ENCODE measurements around the gene RPL41. TPM values are rescaled to one million over a fixed set of nuclear protein-coding genes. Genes with fewer than 3 reads are reported as not detected.

RPL41 gene
- total RNA-seq, 1 experiment from 2014 or later, result 3,475 TPM

DNA sequence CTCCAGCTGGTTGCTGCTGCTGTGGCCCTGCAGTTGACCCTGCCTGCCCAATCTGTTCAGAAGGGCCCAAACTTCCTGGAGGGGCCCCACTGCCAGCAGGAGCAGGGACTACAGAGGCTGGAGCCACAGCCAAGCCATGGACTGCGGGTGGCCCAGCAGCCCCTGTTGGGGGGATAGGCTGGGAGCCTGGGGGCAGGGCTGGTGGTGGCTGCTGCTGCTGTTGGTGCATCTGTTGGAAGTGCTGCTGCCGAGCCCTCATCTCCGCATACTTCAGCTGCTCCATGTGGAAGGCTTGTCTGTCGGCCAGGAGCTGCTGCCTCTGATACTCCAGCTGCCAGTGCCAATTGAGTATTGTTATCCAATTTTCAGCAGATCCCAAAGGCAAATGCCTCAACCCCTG lies 48.9 kb downstream of the RPL41 start:
- H3K4me1 ChIP-seq (ENCODE audit: insufficient read depth, low read length, poor library complexity, severe bottlenecking), result peaks cover 21% of the 10 kb centered on the region
- no peak for TF ChIP-seq CTCF (conservative IDR thresholded peaks at IDR 0.05; ENCODE audit: low read depth, low read length)
- no peak for TF ChIP-seq EZH2 (IDR thresholded peaks at IDR 0.05; ENCODE audit: borderline replicate concordance, low read depth, low read length, poor library complexity, severe bottlenecking)
- intact Hi-C loops (cut with micrococcal nuclease; ENCODE audit: unreplicated experiment), result no loop called here
- H3K9me3 ChIP-seq (ENCODE audit: low read depth, low read length, poor library complexity, severe bottlenecking), result no peaks in the 10 kb centered on the region
- no peaks in the 10 kb centered on the region for H3K27me3 ChIP-seq (replicated peaks; ENCODE audit: insufficient read depth, low read depth, low read length, poor library complexity)
- CTCF ChIA-PET, result no interaction called here
- no peak overlapping the region for H3K4me3 ChIP-seq (ENCODE audit: low read depth, low read length, poor library complexity, severe bottlenecking)
- no peak for DNase-seq (ENCODE audit: low spot score)
- H3K27ac ChIP-seq (ENCODE audit: low read depth, low read length, poor library complexity, severe bottlenecking), result no peak overlapping the region
- peaks cover 82% of the 10 kb centered on the region for H3K36me3 ChIP-seq (ENCODE audit: insufficient read depth, low read length, poor library complexity, severe bottlenecking)
- BruUV-seq (replicated peaks), result no TSS peak
- POLR2A ChIA-PET (ENCODE audit: low non-redundant PET), result no interaction called here

Other genes starting within 250 kb of the RPL41 start
- 23.8 and 24.6 TPM in 2 replicates for gene PYM1, start 188.7 kb upstream of the RPL41 start, total RNA-seq (2021)
- 10.1 and 13.7 TPM in 2 replicates for gene DGKA, start 185.5 kb upstream of the RPL41 start, total RNA-seq (2021)
- gene PMEL, start 150.6 kb upstream of the RPL41 start, total RNA-seq (2021), result 1.2 and 2.0 TPM in 2 replicates
- 103 and 113 TPM in 2 replicates for gene CDK2, start 149.8 kb upstream of the RPL41 start, total RNA-seq (2021)
- 73.9 and 78.1 TPM in 2 replicates for gene RAB5B, start 142.6 kb upstream of the RPL41 start, total RNA-seq (2021)
- 2.2 and 5.0 TPM in 2 replicates for gene SUOX, start 119.4 kb upstream of the RPL41 start, total RNA-seq (2021)
- gene IKZF4, start 95.6 kb upstream of the RPL41 start, total RNA-seq (2021), result 8.8 and 9.5 TPM in 2 replicates
- 51.9 and 69.9 TPM in 2 replicates for gene RPS26, start 74.7 kb upstream of the RPL41 start, total RNA-seq (2021)
- 0.70 and 2.0 TPM in 2 replicates for gene ERBB3, start 36.5 kb upstream of the RPL41 start, total RNA-seq (2021)
- gene PA2G4, start 12.1 kb upstream of the RPL41 start, total RNA-seq (2021), result 302 and 327 TPM in 2 replicates
- gene ZC3H10, start 1.6 kb downstream of the RPL41 start, total RNA-seq (2021), result 11.8 and 14.4 TPM in 2 replicates
- 90.0 and 107 TPM in 2 replicates for gene ESYT1, start 11.6 kb downstream of the RPL41 start, total RNA-seq (2021)
- 180 and 181 TPM in 2 replicates for gene MYL6B, start 36.0 kb downstream of the RPL41 start, total RNA-seq (2021)
- 690 and 789 TPM in 2 replicates for gene MYL6, start 41.7 kb downstream of the RPL41 start, total RNA-seq (2021)
- 133 and 140 TPM in 2 replicates for gene SMARCC2, start 72.8 kb downstream of the RPL41 start, total RNA-seq (2021)
- 48.1 and 49.5 TPM in 2 replicates for gene RNF41, start 105.3 kb downstream of the RPL41 start, total RNA-seq (2021)
- gene NABP2, start 107.7 kb downstream of the RPL41 start, total RNA-seq (2021), result 67.5 and 73.2 TPM in 2 replicates
- 0.85 TPM in 1 of 2 replicates, not detected in the other for gene SLC39A5, start 113.4 kb downstream of the RPL41 start, total RNA-seq (2021)
- gene ANKRD52, start 141.8 kb downstream of the RPL41 start, total RNA-seq (2021), result 74.6 and 74.7 TPM in 2 replicates
- gene COQ10A, start 150.3 kb downstream of the RPL41 start, total RNA-seq (2021), result 13.6 and 17.0 TPM in 2 replicates
- 412 and 448 TPM in 2 replicates for gene CS, start 183.7 kb downstream of the RPL41 start, total RNA-seq (2021)
- 162 and 166 TPM in 2 replicates for gene CNPY2, start 199.4 kb downstream of the RPL41 start, total RNA-seq (2021)
- 46.3 and 64.9 TPM in 2 replicates for gene PAN2, start 217.4 kb downstream of the RPL41 start, total RNA-seq (2021)
- gene IL23A, start 222.3 kb downstream of the RPL41 start, total RNA-seq (2021), result not detected in 2 replicates
- 41.0 and 51.1 TPM in 2 replicates for gene STAT2, start 243.5 kb downstream of the RPL41 start, total RNA-seq (2021)
- gene APOF, start 246.2 kb downstream of the RPL41 start, total RNA-seq (2021), result not detected in 2 replicates